GDM1 (cell line): ENCODE results near the gene GPRIN2.
A peak's percentile ranks its signal among the peaks of the same experiment; 100 is the strongest.
"Not testable (repeated sequence)": the region's sequence is repeated elsewhere in the genome, so short reads cannot be mapped to it uniquely, and the experiment has no call there.

Source experiments
- DNase-seq: peaks from one replicate; lab custom pipeline; 2025; lab: John Stamatoyannopoulos, UW

Gene GPRIN2

GRCh38 chr10:46567151-46567550, 10.7 kb upstream of the GPRIN2 start:
- DNase-seq, result not testable (repeated sequence)

GRCh38 chr10:46565591-46566332, 9.3 kb upstream of the GPRIN2 start:
- peak; percentile 26 for DNase-seq

DNA sequence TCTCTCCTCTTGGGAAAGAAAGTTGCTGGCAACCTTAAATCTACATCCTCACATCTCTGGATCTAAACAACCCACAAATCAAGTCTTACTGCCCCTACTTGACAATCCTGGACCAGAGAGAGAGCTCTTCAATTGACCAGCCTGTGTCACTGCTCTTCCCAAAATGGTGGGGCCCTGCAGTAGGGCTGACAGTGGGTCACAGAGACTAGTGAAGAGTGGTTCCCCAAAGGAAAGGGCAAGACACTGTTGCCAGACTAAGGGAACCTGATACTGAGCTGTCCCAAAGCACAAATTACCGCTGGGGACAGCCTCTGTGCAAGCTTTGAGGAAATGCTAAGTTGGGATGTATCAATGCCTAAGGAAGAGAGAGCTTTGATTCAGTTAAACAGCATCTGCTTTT, 4.5 kb upstream of the GPRIN2 start:
- DNase-seq, result no peak

DNA sequence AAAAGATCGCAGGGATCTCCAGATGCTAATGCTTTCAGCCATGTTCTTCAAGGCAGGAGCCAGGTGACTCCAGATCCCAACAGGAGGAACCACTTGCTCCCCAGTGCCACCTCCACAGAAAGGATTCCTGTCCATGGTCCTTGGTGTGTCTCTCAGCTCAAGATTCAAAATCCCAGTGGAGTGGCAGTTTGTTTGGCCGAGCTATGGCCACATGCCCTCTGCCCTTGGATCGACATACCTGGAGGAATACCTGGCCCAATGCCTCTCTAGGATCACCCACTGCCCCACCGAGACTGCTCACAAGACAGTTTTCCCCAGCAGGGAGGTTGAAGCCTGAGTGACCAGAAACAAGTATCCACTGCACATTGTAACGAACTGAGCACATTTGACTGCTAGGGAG, 3.9 kb upstream of the GPRIN2 start:
- DNase-seq, result no peak

DNA sequence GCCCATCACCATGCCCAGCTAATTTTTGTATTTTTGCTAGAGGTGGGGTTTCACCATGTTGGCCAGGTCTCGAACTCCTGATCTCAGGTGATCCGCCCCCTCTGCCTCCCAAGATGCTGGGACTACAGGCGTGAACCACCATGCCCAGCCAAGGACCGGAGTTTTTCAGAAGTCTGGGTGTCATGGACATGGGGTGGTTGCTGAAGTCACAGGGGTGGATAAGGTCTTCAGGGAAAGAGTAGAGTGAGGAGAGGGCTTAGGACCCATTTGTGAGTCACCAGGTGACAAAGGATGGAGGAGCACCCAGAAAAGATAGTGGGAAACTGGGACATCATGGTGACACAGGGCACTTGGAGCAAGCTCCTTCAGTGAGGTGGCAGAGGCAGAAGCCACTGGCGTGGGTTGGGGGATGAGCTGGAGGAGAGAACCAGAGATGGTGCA, 2.8 kb upstream of the GPRIN2 start:
- no peak for DNase-seq

DNA sequence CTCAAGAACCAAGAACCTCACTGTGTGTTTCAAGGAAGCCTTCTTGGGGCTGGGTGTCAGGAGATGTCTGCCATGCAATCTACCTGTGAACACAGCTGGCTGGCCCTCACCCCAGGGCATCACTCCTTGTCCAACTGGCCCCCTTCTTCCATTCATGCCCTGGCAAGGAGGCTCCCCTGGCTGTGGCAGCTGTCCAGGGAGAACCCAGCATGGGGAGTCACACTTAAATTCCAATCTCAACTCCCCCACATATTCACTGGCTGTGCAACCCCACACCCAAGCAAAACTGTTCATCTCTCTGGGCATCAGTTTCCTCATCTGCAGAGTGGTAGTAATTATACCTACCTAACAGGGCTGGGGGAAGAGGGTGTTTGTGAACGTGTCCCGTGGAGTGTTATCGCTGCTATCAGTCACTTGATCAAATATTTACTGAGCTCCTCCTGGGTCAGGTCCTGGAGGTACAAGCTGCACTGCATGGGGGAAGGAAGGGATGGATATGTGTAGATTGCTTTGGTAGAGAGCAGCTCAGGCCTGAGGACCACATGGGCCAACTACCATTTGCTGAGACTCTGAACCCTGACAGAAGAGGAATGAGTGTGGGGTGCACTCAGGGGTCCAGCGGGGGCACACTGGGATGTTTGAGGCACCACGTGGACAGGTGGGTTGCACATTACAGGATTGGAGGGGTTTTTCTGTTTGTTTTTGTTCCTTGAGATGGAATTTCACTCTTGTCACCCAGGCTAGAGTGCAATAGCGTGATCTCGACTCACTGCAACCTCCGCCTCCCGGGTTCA, 2.1 kb upstream of the GPRIN2 start:
- DNase-seq, result no peak

GRCh38 chr10:46558122-46558391, 1.6 kb upstream of the GPRIN2 start:
- DNase-seq, result no peak

DNA sequence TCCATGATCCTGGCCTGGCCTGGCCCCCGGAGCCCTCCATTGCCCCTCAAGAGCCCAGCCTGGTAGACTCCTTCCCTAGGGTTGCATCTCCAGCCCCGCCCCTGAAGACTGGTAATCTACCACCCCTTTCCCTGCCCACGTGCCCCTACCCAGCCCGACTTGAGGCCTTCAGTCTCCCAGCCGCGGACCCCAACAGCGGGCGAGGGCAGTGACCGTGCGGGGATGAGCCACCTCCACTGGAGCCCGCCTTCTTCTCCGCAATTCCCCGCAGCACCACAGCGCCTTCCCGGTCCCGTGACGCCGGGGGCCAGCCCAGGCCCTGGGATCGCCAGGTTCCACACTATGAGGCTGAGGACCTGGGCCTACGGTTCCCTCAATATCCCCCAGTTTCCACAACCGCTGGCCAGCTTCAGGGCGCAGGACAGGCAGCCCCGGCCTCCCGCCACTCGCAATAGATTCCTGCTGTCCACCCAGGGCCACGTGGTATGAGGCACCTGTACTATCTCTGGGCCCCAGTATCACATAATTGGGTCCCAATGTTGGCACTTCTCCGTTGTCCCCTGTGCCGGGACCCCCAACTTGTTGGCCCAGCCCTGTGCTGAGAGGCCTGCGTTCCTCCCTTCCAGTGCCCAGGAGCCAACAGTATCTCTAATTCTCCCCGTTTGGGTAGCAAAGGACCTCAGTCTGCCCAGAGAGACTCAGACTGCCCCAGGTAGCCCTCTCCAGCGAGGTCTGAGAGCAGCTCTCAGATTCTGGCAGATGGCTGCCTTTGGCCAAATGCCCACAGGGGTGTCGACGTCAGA, 1.1 kb upstream of the GPRIN2 start:
- DNase-seq, result no peak

GRCh38 chr10:46555713-46556514, 544 bp downstream of the GPRIN2 start:
- no peak for DNase-seq

DNA sequence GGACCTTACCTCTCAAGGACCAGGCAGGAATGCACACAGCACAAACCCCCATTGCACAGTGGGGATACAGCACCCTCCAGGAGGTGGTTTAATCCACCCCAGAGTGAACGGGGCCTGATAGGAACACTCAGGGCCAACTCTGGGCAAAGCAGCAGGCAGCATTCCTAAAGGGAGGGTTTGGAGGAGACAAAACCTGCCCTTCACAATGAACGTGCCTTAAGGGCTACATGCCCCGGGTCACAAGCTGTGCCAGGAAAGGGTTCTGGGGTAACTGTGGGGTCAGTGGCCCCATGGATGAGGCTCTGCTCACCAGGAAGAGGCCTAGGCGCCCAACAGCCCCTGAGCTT, 1.1 kb downstream of the GPRIN2 start:
- no peak for DNase-seq

DNA sequence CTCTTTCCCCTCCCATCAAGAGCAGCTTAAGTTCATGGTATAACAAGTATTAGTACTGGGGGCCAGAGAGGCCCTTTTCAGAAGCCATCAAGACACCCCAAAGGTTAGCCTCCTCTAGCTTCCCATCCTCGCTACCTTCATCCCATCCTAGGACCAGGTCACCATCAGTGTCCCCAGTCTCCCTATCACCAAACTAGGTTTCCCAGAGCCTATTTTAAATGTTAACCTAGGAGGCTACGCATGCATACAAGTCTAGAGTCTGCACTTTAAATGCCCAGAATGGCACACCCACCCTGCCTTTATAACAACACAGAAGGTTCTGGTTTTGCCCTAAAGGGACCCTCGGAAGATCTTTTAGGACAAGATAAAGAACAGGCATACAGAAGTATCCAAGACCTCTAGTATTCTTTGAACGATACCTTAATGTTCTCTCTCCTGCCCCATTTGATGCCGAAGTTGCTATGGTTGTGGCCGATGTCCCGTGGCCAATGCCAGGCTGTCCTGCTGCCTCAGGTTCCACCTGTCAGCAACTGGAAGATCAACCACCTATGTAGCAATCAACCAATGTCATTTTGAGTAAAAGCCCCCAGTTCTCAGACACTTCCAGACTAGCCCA, 2.2 kb downstream of the GPRIN2 start:
- DNase-seq, result no peak

DNA sequence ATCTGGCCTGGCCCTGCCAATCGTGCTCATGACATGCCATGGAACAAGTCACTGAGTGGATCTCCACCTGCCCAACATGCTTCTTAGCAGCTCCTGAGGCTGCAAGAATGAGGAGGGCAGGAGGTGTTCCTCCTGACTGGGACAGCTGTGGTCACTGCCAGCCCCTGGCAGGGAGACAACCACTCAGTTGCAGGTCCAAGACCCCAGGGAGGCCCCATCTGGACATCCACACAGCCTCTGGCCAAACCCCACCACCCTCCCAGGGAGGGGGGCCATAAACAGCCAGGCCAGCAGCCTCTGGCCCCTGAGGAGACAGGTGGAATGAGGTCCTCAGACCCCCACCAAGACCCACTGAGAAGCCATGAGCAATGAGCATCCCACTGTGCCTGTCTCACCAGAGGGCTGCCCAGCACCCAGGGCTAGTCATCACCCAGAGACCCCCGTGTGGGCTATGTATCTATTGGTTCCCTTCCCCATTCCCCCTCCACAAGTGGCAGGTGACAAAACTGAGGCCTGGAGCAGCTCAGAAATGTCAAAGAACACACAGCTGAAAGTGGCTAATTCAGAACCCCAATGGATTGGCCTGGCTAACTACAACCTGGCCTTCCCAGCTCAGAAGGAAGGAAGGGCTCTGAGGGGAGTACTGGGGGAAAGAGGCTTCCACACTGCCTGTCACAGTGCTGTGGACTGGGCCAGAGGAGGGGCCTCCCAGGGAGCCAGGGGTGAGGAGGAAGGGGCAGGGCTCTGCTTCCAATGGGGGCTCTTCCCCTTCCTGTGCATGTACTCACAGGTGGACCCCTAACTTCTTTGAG, 3.0 kb downstream of the GPRIN2 start:
- DNase-seq, result no peak

DNA sequence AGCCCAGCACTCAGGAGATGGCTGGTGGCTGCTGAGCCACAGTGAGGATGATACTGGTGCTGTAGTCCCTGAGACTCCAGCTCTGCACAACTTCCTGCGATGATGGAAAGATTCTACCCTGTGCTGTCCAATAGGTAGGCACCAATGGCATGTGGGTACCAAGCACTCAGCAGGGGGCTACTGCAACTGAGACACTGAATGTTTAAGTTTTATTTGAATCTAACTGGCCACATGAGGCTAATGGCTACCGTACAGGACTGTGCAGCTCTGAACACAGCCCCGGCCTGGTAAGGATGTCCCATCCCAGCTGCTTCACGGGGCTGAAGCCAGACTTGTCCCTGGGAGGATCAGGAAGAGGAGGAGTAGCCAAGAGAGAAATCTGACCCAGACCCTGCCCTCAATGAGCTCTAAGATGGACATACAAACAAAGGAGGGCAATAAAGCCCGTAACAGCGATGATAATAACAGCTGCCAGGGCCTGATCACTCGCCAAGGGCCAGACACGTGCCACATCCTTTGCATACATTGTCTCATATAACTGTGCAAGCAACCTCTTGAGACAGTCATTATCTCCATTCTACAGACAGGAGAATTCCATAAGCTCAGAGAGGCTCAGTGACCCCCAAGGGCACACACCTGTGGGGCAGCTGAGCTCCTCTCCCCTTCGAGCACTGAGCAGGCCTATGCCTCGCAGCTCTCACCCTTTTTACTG, 3.8 kb downstream of the GPRIN2 start:
- DNase-seq, result no peak

GRCh38 chr10:46551701-46552525, 4.5 kb downstream of the GPRIN2 start:
- no peak for DNase-seq

DNA sequence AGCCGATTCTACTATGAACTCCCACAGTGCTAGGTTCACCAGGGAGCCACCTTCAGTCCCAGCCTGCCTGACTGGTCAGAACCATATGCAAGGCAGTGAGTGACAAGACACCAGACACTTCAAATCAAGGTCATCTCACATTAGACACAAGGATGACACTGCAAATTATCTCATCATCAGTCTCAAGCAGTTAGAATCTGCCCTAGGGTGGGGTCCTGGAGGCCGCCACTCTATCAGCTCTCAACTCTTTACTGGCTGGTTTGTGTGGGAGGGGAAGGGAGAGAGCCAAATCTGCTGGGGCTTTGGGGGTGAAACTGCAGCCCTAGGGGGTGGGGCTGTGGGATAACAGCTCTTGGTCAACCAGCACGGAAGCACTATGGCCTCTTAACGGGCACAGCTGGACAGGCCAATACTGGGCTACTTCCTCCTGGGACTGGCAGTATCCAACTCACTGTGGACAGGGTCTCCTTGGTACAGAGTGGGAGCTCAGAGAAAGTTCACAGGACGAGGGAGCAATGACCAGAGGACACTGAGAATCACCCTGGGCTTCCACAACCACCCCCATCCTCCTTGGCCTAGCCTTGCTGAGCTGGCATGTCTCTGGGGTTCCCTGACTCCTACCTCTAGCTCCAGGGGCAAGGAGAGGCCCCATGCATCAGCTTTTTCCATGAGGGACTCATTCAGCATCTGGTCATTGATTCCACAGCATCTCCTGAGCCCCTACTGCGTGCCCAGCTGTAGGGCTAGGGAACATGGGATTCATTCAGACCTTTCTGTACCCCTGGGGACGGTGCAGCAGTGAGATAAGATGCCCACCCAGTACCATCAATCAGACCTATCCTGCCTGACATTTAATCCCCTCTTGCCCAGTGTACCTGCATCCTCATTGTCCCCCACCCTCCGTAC, 5.4 kb downstream of the GPRIN2 start:
- DNase-seq, result no peak

DNA sequence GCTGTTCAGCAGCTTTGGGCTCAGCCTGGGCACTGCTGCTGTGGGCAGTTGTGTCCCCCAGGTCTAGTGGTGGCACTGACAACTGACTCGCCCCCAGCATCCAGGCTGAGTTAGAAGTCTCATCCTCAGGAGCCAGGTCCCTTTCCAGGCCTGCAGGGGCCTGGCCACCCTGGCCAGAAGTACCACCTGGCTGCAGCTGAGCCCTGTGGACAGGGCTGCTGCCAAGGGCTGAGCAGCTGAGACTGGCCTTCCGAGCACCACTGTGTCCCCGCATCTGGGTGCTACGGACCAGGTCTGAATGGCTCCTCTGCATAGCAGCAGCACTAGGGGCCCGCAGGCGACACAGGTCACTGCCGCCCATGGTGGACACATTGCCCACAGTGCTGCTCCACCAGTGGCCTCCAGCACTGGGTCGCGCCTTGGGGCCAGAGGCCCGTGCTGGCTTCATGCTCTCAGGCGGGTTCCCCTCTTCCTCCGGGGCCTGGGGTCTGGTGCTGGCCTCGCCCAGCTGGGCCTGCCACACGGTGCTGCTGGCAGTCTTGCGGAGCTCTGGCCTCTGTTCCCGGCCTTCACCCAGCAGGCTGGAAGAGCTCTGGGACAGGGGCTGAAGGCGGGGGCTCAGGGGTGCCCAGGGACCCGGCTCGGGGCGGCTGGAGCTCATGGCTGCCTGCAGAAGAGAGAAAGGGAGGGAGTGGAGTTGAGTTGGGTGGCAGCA, 6.2 kb downstream of the GPRIN2 start:
- DNase-seq, result no peak
